ENCODE data around the gene CNTN5. TPM values are rescaled to one million over a fixed set of nuclear protein-coding genes. Genes with fewer than 3 reads are reported as not detected.

Gene CNTN5
- total RNA-seq, 1 donor, result under 0.01 TPM

- TF ChIP-seq CTCF (IDR thresholded peaks at IDR 0.05; ENCODE audit: insufficient read depth, low read depth, low read length), result no peak
- peak; percentile 25 for DNase-seq (ENCODE audit: low read depth)
- H3K4me3 ChIP-seq (ENCODE audit: low read depth, low read length), result no peak overlapping the region
Measured at GRCh38 chr11:100152766-100153165, 1132.0 kb downstream of the CNTN5 start.

GRCh38 chr11:100163471-100163870 lies 1142.7 kb downstream of the CNTN5 start:
- H3K4me3 ChIP-seq (ENCODE audit: low read depth, low read length), result no peak overlapping the region
- no peak for DNase-seq (ENCODE audit: low read depth)
- no peak for TF ChIP-seq CTCF (IDR thresholded peaks at IDR 0.05; ENCODE audit: insufficient read depth, low read depth, low read length)

GRCh38 chr11:100174881-100175280 lies 1154.1 kb downstream of the CNTN5 start:
- no peak for DNase-seq (ENCODE audit: low read depth)
- TF ChIP-seq CTCF (IDR thresholded peaks at IDR 0.05; ENCODE audit: insufficient read depth, low read depth, low read length), result no peak
- H3K4me3 ChIP-seq (ENCODE audit: low read depth, low read length), result no peak overlapping the region

- no peak for DNase-seq (ENCODE audit: low read depth)
- H3K4me3 ChIP-seq (ENCODE audit: low read depth, low read length), result no peak overlapping the region
- TF ChIP-seq CTCF (IDR thresholded peaks at IDR 0.05; ENCODE audit: insufficient read depth, low read depth, low read length), result no peak
Measured at GRCh38 chr11:100176456-100176855, 1155.7 kb downstream of the CNTN5 start.

- DNase-seq (ENCODE audit: low read depth), result no peak
- TF ChIP-seq CTCF (IDR thresholded peaks at IDR 0.05; ENCODE audit: insufficient read depth, low read depth, low read length), result no peak
- no peak overlapping the region for H3K4me3 ChIP-seq (ENCODE audit: low read depth, low read length)
Measured at GRCh38 chr11:100177651-100178050, 1156.9 kb downstream of the CNTN5 start.

- H3K4me3 ChIP-seq (ENCODE audit: low read depth, low read length), result no peak overlapping the region
- TF ChIP-seq CTCF (IDR thresholded peaks at IDR 0.05; ENCODE audit: insufficient read depth, low read depth, low read length), result no peak
- peak; percentile 34 for DNase-seq (ENCODE audit: low read depth)
Measured at GRCh38 chr11:100182350-100182749, 1161.6 kb downstream of the CNTN5 start.

GRCh38 chr11:100182927-100183326 lies 1162.2 kb downstream of the CNTN5 start:
- no peak overlapping the region for H3K4me3 ChIP-seq (ENCODE audit: low read depth, low read length)
- TF ChIP-seq CTCF (IDR thresholded peaks at IDR 0.05; ENCODE audit: insufficient read depth, low read depth, low read length), result no peak
- peak; percentile 6 for DNase-seq (ENCODE audit: low read depth)
